Liver (tissue), 9 donors: ENCODE measurements around the gene BDP1. TPM values are rescaled to one million over a fixed set of nuclear protein-coding genes. Genes with fewer than 3 reads are reported as not detected.

ENCODE experiments used
- DNase-seq: peaks from one replicate; pipeline ENCODE4 v3.0.0-alpha.2; 2017; ENCODE audit warnings: low spot score
- H3K27ac ChIP-seq, 2 donors: one replicate each; pipeline ENCODE4 v1.7.0; 2013; ENCODE audit warnings: inconsistent platforms in 2 of 2, low read length in 2 of 2, control low read depth in 1 of 2, low read depth in 1 of 2, mild to moderate bottlenecking in 1 of 2
- H3K27me3 ChIP-seq, 4 donors: one replicate each; pipeline versions ENCODE4 v1.6.1 to v1.7.0; 2013; ENCODE audit warnings: low read length in 3 of 4, inconsistent platforms in 1 of 4, mild to moderate bottlenecking in 1 of 4, moderate library complexity in 1 of 4; ENCODE audit not compliant: control insufficient read depth in 4 of 4, insufficient read depth in 4 of 4
- H3K36me3 ChIP-seq, 4 donors: one replicate each; pipeline versions ENCODE4 v1.6.1 to v1.7.0; 2013; ENCODE audit warnings: low read length in 3 of 4, mild to moderate bottlenecking in 3 of 4, low read depth in 1 of 4, moderate library complexity in 1 of 4; ENCODE audit not compliant: control insufficient read depth in 4 of 4, insufficient read depth in 3 of 4
- H3K4me1 ChIP-seq, 4 donors: one replicate each; pipeline versions ENCODE4 v1.6.1 to v1.7.0; 2013; ENCODE audit warnings: low read length in 3 of 4, mild to moderate bottlenecking in 3 of 4, moderate library complexity in 1 of 4; ENCODE audit not compliant: control insufficient read depth in 4 of 4, insufficient read depth in 4 of 4
- H3K4me3 ChIP-seq, 3 donors: one replicate each; pipeline versions ENCODE4 v1.6.1 to v1.7.0; 2013; ENCODE audit warnings: low read length in 3 of 3, control low read depth in 1 of 3, low read depth in 1 of 3, mild to moderate bottlenecking in 1 of 3
- H3K9ac ChIP-seq, 2 donors: one replicate each; pipeline ENCODE4 v1.7.0; 2013; ENCODE audit warnings: low read length in 2 of 2, mild to moderate bottlenecking in 2 of 2, moderate library complexity in 2 of 2, control low read depth in 1 of 2, low read depth in 1 of 2
- H3K9me3 ChIP-seq, 4 donors: one replicate each; pipeline versions ENCODE4 v1.6.1 to v1.7.0; 2013; ENCODE audit warnings: low read length in 3 of 4; ENCODE audit not compliant: control insufficient read depth in 4 of 4
- ATF3 ChIP-seq: IDR thresholded peaks from 2 replicates; pipeline ENCODE4 v1.6.1; 2016; ENCODE audit warnings: antibody characterized with exemption
- CTCF ChIP-seq: fragments of 150-350 bp; IDR thresholded peaks from 2 replicates; pipeline ENCODE4 v1.5.1; 2017; ENCODE audit warnings: improper control_type of control experiment, low read depth, low read length; ENCODE audit not compliant: missing input control
- EGR1 ChIP-seq, 2 donors: IDR thresholded peaks; 2 replicates each; pipeline ENCODE4 v1.6.1; 2016 to 2018; ENCODE audit warnings: antibody characterized with exemption in 2 of 2, low read depth in 2 of 2
- FOXA1 ChIP-seq: IDR thresholded peaks from 2 replicates; pipeline ENCODE4 v1.6.1; 2016; ENCODE audit warnings: antibody characterized with exemption
- FOXA2 ChIP-seq: IDR thresholded peaks from 2 replicates; pipeline ENCODE4 v1.6.1; 2016; ENCODE audit warnings: antibody characterized with exemption
- GABPA ChIP-seq, 2 donors: IDR thresholded peaks in 1 of 2; conservative IDR thresholded peaks in 1 of 2; 2 replicates each; pipeline ENCODE4 v1.6.1; 2016; ENCODE audit warnings: antibody characterized with exemption in 2 of 2, mild to moderate bottlenecking in 1 of 2, moderate library complexity in 1 of 2
- HNF4A ChIP-seq, 2 donors: conservative IDR thresholded peaks; 2 replicates each; pipeline ENCODE4 v1.6.1; 2016; ENCODE audit warnings: antibody characterized with exemption in 2 of 2, mild to moderate bottlenecking in 2 of 2
- HNF4G ChIP-seq: IDR thresholded peaks from 2 replicates; pipeline ENCODE4 v1.6.1; 2016; ENCODE audit warnings: antibody characterized with exemption
- JUND ChIP-seq, 2 donors: IDR thresholded peaks; 2 replicates each; pipeline ENCODE4 v1.6.1; 2016; ENCODE audit warnings: antibody characterized with exemption in 2 of 2
- MAX ChIP-seq: IDR thresholded peaks from 2 replicates; pipeline ENCODE4 v1.6.1; 2016; ENCODE audit warnings: antibody characterized with exemption
- NR2F2 ChIP-seq: IDR thresholded peaks from 2 replicates; pipeline ENCODE4 v1.6.1; 2016; ENCODE audit warnings: antibody characterized with exemption
- RAD21 ChIP-seq, 2 donors: IDR thresholded peaks; 2 replicates each; pipeline ENCODE4 v1.6.1; 2016; ENCODE audit warnings: antibody characterized with exemption in 2 of 2, mild to moderate bottlenecking in 2 of 2
- REST ChIP-seq: IDR thresholded peaks from 2 replicates; pipeline ENCODE4 v1.6.1; 2016; ENCODE audit warnings: antibody characterized with exemption, mild to moderate bottlenecking
- RXRA ChIP-seq, 2 donors: IDR thresholded peaks; 2 replicates each; pipeline ENCODE4 v1.6.1; 2017 to 2018; ENCODE audit warnings: antibody characterized with exemption in 2 of 2, mild to moderate bottlenecking in 1 of 2
- SP1 ChIP-seq: IDR thresholded peaks from 2 replicates; pipeline ENCODE4 v1.6.1; 2018; ENCODE audit warnings: antibody characterized with exemption, mild to moderate bottlenecking
- TAF1 ChIP-seq: conservative IDR thresholded peaks from 2 replicates; pipeline ENCODE4 v1.6.1; 2016; ENCODE audit warnings: antibody characterized with exemption, mild to moderate bottlenecking
- YY1 ChIP-seq: IDR thresholded peaks from 2 replicates; pipeline ENCODE4 v1.6.1; 2016; ENCODE audit warnings: antibody characterized with exemption, mild to moderate bottlenecking
- ZBTB33 ChIP-seq: IDR thresholded peaks from 2 replicates; pipeline ENCODE4 v1.6.1; 2016; ENCODE audit warnings: antibody characterized with exemption
- WGBS: extraction: QIAGEN DNeasy Blood & Tissue Kit; methylation state at CpG from one replicate; pipeline ENCODE4 v1.1.7; 2013; 5-methylcytosine and 5-hydroxymethylcytosine counted together
- polyA plus RNA-seq, 2 donors: library from polyadenylated mRNA; stranded (reverse) in 1 of 2; unstranded in 1 of 2; fragments of 200-250 nt in 1 of 2; fragments of >200 nt in 1 of 2; fragmentation: Nextera tagmentation in 1 of 2; extraction: Ambion mirVana in 1 of 2; gene quantifications; one replicate each; pipeline versions ENCODE4 v1.2.1 to v1.2.3, GENCODE V29; 2013 to 2015
- total RNA-seq, 2 donors: library from RNA; depleted of rRNA; stranded (reverse); fragments of >200 nt; gene quantifications; one replicate each; pipeline ENCODE4 v1.2.3, GENCODE V29; 2014
- donor health status: healthy.
- donor health status: healthy.
- donor health status: healthy.
- donor health status: healthy.
- donor health status: healthy.

The BDP1 gene
- total and polyA plus RNA-seq, 4 donors, result 3.8 to 17.2 (median 12.7) TPM

GRCh38 chr5:71563161-71563560 lies 107.7 kb downstream of the BDP1 start:
- H3K4me1 ChIP-seq, result no peaks in the 10 kb centered on the region
- H3K27me3 ChIP-seq, result no peaks in the 10 kb centered on the region
- no peaks in the 10 kb centered on the region for H3K9me3 ChIP-seq
- peaks cover 8 to 40% (median 24%) of the 10 kb centered on the region in 4 donors for H3K36me3 ChIP-seq
- no peak overlapping the region for H3K27ac ChIP-seq
- H3K4me3 ChIP-seq, result no peak overlapping the region
- no peak overlapping the region for H3K9ac ChIP-seq
- WGBS, result 98% methylated on average over 4 of the region's 4 CpGs
- no peak for TF ChIP-seq NR2F2
- TF ChIP-seq MAX, result no peak
- TF ChIP-seq CTCF, result no peak
- TF ChIP-seq GABPA (IDR thresholded peaks at IDR 0.05 in 1 of 2, conservative IDR thresholded peaks at IDR 0.05 in 1 of 2), result no peak
- TF ChIP-seq REST, result no peak
- TF ChIP-seq RXRA (IDR thresholded peaks at IDR 0.05), result no peak
- TF ChIP-seq EGR1 (IDR thresholded peaks at IDR 0.05; ENCODE audit: low read depth in 2 of 2), result no peak
- no peak for TF ChIP-seq HNF4G
- TF ChIP-seq FOXA1, result no peak
- no peak for TF ChIP-seq ZBTB33
- TF ChIP-seq YY1, result no peak
- no peak for TF ChIP-seq RAD21 (IDR thresholded peaks at IDR 0.05)
- no peak for TF ChIP-seq FOXA2
- no peak for TF ChIP-seq TAF1
- TF ChIP-seq JUND (IDR thresholded peaks at IDR 0.05), result no peak
- no peak for TF ChIP-seq SP1
- DNase-seq, result no peak

GRCh38 chr5:71564895-71565294 lies 109.4 kb downstream of the BDP1 start:
- Histone ChIP-seq H3K27me3 (no peaks in the 10 kb centered on the region), H3K27ac (no peak overlapping the region), H3K9ac (no peak overlapping the region), H3K9me3 (no peaks in the 10 kb centered on the region), H3K36me3 (peaks cover 5 to 36% (median 23%) of the 10 kb centered on the region in 4 donors), H3K4me1 (no peaks in the 10 kb centered on the region), H3K4me3 (no peak overlapping the region)
- DNase-seq, result no peak
- TF ChIP-seq NR2F2, result no peak
- no peak for TF ChIP-seq RAD21 (IDR thresholded peaks at IDR 0.05)
- TF ChIP-seq GABPA (IDR thresholded peaks at IDR 0.05 in 1 of 2, conservative IDR thresholded peaks at IDR 0.05 in 1 of 2), result no peak
- no peak for TF ChIP-seq YY1
- TF ChIP-seq JUND (IDR thresholded peaks at IDR 0.05), result no peak
- no peak for TF ChIP-seq FOXA2
- TF ChIP-seq ATF3, result no peak
- no peak for TF ChIP-seq MAX
- TF ChIP-seq HNF4A (conservative IDR thresholded peaks at IDR 0.05), result no peak
- no peak for TF ChIP-seq CTCF
- TF ChIP-seq EGR1 (IDR thresholded peaks at IDR 0.05; ENCODE audit: low read depth in 2 of 2), result no peak
- TF ChIP-seq FOXA1, result no peak
- no peak for TF ChIP-seq TAF1
- no peak for TF ChIP-seq HNF4G
- TF ChIP-seq RXRA (IDR thresholded peaks at IDR 0.05), result no peak
- TF ChIP-seq ZBTB33, result no peak
- TF ChIP-seq SP1, result no peak
